Cortex of kidney (tissue), 1 donor: Measurements from ENCODE around the gene WIPF3.
"Not testable (repeated sequence)": the region's sequence is repeated elsewhere in the genome, so short reads cannot be mapped to it uniquely, and the experiment has no call there.

Experiments
- DNase-seq: peaks from one replicate; lab custom pipeline; 2025; lab: John Stamatoyannopoulos, UW

WIPF3 gene

DNA sequence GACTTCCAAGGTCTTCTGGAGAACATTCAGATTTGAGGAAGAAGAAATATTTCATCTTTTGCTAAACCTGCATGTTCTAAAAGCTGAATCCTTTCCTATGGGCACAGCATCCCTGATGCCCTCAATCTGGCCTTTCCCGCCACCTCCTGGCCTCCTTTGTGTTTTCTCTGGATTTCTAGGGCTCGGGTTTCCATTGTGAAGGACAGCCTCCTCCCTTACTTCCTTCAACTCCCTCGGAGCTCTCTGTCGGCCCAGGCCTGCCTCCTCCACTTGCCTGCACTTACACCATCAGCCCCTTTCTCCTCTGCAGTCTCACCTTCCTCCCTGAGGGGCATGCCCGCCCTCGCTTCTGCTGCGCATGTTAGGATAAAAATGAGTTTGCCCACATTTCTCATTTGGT is 75.4 kb downstream of the WIPF3 start:
- DNase-seq = no peak

DNA sequence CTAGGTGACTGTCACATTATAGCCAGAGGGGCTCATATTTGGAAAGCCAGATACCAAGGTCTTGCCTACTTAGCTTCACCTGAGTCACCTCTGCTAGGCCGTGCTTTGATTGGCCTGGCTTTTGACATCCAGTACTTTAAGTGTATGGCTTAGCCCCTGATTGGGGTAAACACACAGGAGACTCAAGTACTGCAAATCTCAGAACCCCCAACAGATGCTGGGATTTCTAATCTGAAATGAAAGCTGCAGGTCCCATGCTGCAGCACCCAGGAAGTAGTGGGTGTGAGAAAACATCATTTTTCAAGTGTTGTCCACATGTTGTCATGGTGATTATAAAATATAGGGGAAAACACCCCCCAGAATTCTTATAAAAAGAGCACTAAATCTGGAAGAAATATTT is 76.2 kb downstream of the WIPF3 start:
- DNase-seq = no peak

DNA sequence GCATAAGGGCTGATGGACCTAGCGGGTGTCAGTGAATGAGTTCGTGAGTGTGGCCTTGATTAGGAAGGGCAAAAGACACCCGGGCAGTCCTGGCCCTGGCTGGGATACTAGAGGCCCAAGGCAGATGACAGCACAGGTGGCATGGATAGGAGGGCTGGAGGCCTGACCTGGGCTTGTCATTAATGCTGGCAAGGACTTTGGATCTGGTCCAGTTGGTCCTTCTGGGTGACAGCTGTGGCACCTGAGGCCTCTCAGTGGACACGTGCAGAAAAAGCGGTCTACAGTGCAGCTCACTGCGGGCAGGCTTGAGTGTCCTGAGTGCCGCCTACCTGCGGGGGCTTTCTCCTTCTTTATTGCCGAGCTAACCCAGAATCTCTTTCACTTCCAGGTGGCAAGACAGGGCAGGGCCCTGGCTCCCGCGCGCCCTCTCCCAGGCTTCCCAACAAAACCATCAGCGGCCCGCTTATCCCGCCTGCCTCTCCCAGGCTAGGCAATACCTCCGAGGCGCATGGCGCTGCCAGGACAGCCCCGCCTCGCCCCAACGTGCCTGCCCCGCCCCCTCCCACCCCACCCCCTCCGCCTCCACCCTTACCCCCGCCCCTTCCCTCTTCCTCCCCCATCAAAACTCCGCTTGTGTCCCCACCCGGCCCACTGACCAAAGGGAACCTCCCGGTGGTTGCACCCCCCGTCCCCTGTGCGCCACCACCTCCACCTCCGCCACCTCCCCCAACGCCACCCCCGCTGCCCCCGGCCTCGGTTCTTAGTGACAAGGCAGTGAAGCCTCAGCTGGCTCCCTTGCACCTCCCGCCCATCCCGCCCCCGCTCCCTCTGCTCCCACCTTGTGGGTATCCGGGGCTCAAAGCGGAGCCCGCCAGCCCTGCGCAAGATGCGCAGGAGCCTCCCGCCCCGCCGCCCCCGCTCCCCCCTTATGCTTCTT is 77.4 kb downstream of the WIPF3 start:
- no peak for DNase-seq

DNA sequence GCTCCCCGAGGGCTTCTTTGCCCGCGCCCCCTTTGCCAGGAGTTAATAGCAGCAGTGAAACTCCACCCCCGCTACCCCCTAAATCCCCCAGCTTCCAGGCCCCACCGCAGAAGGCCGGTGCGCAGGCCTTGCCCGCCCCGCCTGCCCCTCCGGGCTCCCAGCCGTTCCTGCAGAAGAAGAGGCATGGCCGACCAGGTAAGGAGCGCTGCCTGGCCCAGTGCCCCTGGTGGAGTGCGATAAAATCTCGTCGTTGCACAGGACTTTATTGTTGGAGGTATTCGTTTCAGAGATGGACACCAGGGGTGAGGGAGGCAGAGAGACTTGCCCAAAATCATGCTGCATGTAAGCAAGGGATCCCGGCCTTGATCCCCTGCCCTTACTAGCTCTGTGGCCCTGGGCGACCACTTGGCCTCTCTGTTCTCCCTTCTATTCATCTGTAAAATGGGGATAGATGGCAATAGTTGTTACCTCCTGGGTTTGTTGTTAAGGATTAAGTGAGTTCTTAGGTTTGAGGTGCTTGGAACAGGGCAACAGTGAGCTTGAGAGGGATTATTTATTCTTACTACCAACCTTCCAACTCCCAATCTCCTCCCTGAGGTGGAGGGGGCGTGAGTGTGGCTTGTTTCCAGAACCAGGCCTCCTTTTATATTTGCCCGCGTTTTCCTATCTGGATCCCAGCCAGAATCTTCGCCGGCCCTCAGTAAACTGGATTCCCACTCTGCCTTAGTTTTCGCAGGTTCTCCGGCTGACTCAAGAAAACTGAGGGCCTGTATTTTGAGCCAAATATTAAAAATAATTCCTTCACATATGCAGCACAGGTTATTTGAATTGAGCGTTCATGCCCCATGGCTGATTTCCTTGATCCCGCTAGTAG is 78.3 kb downstream of the WIPF3 start:
- DNase-seq = no peak

DNA sequence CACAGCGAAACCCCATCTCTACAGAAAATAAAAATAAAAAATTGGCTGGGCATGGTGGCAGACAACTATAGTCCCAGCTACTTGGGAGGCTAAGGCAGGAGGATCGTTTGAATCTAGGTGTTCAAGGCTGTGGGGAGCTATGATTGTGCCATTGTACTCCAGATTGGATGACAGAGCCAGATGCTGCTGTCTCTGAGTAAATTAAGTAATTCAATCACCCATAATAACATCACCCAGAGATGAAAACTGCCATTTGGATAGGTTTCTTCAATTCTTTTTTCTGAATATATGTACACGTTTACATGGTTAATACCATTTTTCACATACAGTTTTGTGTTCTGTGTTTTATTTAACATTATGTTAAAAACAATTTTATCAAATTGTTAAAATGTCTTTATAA is 79.3 kb downstream of the WIPF3 start:
- DNase-seq = no peak

DNA sequence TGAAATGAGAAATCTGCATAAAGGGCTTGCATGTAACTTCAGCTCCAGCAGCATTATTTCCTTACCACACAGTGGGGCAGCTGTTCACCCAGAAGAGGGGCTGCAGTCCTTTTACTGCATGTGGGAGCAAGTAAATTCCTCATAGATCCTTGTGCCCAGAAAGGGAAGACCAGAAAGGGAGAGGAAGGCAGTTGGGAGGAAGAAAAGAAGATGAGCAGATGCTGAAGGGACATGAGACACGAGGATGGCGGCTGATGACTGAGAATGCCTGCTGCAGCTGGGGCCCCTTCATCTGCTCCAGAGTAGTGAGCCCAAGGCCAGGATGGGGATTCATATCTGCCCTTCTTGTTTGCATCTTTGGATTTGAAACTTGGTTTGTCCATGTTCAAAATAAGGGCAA is 80.5 kb downstream of the WIPF3 start:
- DNase-seq = no peak

DNA sequence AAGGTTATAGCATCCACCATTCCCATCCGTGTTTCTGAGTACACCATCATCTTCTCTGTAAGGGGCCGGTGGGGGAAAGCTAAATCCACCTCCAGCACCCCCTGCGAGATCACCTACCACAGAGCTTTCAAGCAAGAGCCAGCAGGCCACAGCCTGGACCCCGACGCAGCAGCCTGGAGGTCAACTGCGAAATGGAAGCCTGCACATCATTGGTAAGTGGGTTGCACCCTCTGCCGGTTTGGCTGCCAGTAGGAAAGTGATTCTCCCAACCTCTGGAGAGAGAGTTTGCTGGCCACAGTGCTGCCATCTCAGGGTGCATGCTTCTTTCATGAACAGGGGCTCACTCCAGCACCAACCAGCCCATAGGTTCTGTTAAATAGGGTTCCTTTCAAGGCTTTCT is 81.7 kb downstream of the WIPF3 start:
- DNase-seq = no peak

DNA sequence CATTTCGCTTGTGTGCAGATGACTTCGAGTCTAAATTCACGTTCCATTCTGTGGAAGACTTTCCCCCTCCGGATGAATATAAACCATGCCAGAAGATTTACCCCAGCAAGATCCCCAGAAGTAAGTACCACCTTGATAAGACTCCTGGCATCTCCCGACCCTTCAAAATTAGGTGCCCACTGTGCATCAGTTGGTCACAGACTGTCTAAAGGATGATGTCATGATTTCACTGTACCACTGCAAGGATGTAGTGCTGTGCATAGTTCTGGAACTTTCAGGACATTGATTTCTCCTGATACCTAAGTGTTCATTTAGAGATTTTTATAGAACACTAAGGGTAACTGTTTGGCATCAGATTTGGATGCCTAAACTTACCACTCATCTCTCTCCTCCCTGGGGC is 83.0 kb downstream of the WIPF3 start:
- DNase-seq = no peak

DNA sequence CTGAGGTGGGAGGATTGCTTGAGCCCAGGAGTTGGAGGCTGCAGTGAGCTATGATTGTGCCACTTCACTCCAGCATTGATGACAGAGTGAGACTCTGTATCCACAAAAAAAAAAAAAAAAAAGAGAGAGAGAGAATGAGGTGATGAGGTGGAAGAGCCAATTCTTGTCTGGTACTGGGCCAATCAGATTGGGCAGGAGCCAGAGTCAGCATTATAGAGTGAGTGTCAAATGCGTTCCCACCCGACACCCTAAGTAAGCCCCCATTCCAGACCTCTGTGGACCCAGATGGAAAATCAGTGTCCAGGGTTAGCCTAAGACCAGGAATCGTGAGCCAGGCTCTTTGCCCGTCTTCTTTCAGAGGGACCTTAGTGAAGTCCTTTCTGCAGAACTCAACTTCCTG is 83.9 kb downstream of the WIPF3 start:
- DNase-seq = no peak

DNA sequence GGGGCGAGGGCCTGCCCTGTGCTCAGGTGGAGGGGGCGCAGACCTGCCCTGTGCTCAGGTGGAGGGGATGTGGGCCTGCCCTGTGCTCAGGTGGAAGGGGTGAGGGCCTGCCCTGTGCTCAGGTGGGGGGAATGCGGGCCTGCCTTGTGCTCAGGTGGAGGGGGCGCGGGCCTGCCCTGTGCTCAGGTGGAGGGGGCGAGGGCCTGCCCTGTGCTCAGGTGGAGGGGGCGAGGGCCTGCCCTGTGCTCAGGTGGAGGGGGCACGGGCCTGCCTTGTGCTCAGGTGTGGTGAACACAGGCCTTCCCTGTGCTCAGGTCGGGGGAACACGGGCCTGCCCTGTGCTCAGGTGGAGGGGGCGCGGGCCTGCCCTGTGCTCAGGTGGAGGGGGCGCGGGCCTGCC is 84.5 kb downstream of the WIPF3 start:
- DNase-seq = not testable (repeated sequence)

DNA sequence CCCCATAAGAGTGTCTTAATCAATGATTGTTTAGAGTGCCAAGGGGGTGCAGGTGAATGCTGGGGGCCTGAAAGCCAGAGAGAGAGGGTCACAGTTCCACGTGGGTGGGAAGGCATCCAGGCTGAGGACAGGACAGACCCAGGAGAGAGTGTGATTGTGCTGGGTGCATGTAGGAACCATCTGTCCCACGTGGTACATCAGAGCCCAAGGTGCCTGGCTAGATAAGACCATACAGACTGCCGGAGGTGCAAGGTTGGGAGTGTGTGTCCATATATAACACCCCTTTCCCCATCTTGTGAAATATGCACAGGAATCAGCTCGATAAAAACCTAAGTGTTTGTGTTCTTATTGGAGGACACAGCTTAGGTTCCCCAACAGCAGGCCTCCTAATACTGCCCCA is 85.5 kb downstream of the WIPF3 start:
- DNase-seq = no peak

DNA sequence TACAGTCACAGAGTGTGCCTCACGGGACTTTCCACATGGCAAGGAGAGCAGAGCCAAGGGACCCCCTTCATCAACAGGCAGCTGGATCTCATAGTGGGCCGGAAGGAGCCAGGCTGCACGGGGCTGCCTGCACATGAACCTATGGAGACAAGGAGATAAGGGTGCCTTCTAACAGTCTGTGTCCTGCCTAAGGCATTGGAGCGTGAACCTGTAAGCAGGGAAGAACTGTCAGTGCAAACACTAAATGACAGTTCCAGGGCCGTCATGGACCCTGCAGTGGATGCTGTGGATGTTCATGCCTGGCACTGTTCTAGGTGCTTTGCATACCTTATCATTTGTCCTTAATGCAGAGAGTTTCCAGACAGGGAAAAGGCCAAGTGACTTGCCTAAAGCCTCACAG is 85.9 kb downstream of the WIPF3 start:
- no peak for DNase-seq

DNA sequence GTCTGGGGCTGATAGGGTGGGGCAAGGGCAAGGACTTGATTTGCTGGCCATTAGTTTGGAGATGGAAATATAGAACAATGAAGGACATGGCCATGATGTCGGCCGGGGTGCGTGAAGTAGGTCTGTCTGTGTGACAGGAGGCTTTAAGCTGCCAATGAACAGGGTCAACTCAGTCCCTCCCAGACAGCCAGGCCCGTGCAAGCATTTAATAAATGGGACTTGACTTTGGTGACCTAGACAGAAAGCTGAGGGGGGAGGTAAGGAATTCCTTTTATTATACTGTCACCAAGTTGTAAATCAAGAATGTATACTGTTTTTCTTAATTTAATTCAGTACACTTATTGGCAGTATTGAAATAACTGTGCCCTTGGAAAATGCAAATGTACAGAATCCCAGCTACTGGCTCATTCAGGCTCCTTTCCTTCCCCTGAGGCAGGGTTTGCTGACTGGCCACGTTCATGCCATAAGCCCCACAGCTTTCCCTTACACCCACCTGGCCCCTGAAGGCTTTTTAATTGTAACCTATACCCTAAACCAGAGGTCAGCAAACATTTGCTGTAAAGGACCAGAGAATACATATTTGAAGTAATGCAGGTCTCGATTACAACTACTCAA is 87.2 kb downstream of the WIPF3 start:
- no peak for DNase-seq

DNA sequence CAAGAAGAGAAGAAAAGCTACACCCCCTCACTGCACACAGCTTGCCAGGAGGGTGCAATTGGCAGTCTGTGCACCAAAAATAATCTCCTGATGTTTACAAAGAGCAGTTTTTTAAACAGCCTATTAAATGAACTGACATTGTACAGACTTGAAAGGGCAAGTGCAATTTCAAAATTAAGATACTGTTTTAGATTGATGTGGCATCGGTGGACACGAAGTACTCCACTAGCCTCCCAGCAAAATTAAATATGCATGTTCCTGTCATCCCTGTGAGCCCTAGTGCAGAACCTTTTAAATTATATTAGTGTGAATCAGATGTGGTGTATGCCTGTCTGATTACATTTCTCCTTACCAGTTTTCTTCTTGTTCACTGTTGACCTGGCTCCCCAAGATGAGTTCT is 87.9 kb downstream of the WIPF3 start:
- no peak for DNase-seq

DNA sequence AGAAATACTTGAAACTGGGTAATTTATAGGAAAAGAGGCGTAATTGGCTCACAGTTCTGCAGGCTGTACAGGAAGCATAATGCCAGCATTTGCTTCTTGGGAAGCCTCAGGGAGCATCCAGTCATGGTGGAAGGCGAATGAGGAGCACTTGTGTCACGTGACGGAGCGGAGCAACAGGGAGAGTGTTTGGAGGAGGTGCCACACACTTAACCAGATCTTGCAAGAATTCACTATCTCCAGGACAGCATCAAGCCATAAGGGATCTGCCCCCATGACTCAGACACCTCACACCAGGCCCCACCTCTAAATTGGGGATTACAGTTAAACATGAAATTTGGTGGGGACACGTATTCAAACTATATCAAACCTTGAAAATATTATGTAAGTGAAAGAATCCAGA is 89.3 kb downstream of the WIPF3 start:
- DNase-seq = no peak

DNA sequence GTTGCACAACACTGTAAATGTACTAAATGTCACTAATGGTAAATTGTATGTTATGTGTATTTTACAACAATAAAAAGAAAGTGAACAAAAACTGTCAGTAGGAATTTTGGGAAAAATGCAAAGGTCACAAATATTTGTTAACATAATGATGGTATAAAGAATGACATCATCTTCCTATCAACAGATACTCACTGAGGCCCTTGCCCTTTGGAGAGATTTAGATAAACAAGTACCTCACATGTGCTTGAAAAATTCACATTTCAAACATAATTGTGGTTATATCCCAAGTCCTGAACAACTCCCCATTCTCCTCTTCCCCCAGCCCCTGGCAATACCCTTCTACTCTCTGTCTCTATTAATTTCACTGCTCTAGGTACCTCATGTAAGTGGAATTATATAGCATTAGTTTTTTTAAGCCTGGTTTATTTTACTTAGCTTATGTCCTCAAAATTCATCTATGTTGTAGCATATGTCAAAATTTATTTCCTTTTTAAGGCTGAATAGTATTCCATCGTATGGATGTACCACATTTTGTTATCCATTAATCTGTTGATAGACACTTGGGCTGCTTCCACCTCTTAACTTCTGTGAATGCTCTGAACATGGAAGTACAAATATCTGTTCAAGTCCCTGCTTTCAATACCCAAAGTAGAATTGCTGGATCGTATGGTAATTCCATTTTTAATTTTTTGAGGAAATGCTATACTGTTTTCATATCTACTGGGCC is 90.5 kb downstream of the WIPF3 start:
- no peak for DNase-seq

DNA sequence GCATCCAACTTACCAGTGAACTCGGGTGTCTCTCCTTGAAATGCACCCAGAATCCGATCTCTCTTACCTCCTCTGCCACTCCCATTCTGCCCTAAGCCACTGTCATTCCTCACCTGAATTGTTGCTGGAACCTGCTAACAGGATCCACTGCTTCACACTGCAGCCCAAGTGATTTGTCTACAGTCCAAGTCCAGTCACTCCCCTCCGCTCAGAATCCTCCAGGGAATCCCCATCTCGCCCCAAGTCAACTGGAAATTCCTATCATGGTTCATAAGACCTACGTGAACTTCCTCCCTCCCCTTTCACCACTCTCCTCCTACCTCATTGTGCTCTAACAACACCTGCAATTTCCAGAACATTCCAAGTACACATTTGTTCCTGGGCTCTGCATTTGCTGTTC is 92.0 kb downstream of the WIPF3 start:
- no peak for DNase-seq

DNA sequence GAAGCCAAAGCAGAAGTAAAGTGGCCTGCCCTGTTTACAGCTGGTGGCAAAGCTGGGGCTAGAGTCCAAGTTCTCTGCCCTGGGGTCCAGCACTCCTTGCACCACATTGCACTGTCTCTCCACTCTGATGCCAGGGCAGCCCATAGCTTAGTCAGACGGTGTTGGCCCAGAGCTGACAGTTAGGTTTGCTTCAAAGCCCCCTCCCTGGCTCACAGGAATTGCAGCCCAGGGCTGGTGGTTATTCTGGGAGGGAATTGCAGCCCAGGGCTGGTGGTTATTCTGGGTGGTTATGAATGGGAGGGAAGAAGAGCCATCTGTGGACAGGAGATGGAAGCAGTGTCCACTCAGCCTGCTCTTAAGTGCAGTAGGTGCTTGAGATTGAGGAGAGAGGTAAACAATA is 94.4 kb downstream of the WIPF3 start:
- no peak for DNase-seq

DNA sequence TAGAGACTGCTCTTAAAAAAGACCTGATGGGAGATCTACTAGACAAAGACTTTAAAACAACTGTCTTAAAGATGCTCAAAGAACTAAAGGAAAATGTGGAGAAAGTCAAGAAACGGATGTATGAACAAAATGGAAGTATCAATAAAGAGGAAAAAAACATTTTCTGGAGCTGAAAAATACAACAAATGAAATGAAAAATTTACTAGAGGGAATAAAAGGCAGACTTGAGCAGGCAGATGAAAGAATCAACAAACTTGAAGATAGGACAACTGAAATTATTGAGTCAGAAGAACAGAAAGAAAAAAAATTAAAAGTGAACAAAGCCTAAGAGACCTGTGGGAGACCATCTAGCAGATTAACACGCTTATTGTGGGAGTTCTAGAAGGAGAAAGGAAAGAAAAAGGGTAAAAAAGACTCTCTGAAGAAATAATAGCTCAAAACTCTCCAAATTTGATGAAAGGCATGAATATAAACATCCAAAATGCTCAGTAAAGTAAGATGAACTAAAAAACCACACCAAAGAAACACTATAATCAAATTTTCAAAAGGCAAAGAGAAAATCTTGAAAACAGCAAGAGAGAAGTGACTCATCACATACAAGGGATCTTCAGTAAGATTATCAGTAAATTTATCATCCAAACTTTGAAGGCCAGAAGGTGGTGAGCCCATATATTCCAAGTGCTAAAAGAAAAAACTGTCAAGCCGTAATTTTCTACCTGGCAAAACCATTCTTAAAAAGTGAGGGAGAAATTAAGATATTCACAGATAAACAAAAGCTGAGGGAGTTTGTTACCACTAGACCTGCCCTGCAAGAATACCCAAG is 100.1 kb downstream of the WIPF3 start:
- DNase-seq = no peak

DNA sequence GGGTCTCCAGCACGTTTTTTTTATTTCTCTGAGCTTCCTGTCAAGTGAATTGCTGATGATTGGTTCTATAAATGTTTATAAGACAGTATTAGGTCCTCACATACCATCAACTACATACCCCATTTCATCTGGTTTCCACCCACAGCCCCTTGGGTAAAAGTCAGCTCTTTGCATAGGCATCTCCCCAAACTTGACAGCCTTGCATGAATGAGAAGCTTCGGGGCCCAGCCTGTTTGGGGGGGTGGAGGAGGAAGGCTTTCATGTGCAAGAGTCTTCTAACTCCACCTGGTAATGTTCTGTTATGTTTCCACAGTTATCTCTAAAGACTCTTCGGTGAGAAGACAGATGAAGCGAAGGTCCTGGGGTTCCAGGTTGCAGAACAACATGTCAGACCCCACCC is 107.9 kb downstream of the WIPF3 start:
- no peak for DNase-seq
